Brain microvascular endothelial cell (primary cell): ENCODE data around the gene MRPL38.

ENCODE experiments used
- DNase-seq: peaks from one replicate; pipeline ENCODE4 v3.0.0-alpha.2; 2020
- H3K27ac ChIP-seq: fragments of 250-450 bp; sonication (Bioruptor Pico); 2 replicates; pipeline ENCODE4 v1.5.1; 2020; ENCODE audit warnings: mild to moderate bottlenecking, moderate library complexity
- H3K27me3 ChIP-seq: fragments of 250-450 bp; sonication (Bioruptor Pico); replicated peaks from 2 replicates; pipeline ENCODE4 v1.5.1; 2020; ENCODE audit warnings: mild to moderate bottlenecking
- H3K36me3 ChIP-seq: fragments of 250-450 bp; sonication (Bioruptor Pico); replicated peaks from 2 replicates; pipeline ENCODE4 v1.5.1; 2020; ENCODE audit warnings: mild to moderate bottlenecking
- H3K4me3 ChIP-seq: 2 replicates; pipeline ENCODE4 v1.5.1; 2011; ENCODE audit warnings: low read depth, mild to moderate bottlenecking, control low read depth, low read length, moderate library complexity
- CTCF ChIP-seq: IDR thresholded peaks from 2 replicates; pipeline ENCODE4 v1.5.1; 2011; ENCODE audit warnings: low read depth, mild to moderate bottlenecking, moderate library complexity, low read length, control low read depth, inconsistent platforms; ENCODE audit errors: missing control alignments
- in situ Hi-C: cut with HindIII; loops from 2 replicates; pipeline ENCODE4 v1.10.0; 2017; ENCODE audit warnings: low sequenced_read_pairs, low pct_ligation_motif_present

The MRPL38 gene

GRCh38 chr17:75931062-75931461 is 26.4 kb upstream of the MRPL38 start:
- no peak for TF ChIP-seq CTCF
- H3K27ac ChIP-seq: no peak overlapping the region
- no peak overlapping the region for H3K4me3 ChIP-seq
- in situ Hi-C loops: no loop called here
- H3K27me3 ChIP-seq: no peaks in the 10 kb centered on the region
- no peaks in the 10 kb centered on the region for H3K36me3 ChIP-seq
- no peak for DNase-seq

- in situ Hi-C loops: no loop called here
- H3K36me3 ChIP-seq: no peaks in the 10 kb centered on the region
- no peaks in the 10 kb centered on the region for H3K27me3 ChIP-seq
- TF ChIP-seq CTCF: peak; percentile 67
- no peak for DNase-seq
- H3K4me3 ChIP-seq: no peak overlapping the region
- H3K27ac ChIP-seq: no peak overlapping the region
Observed at GRCh38 chr17:75927286-75927922, 22.7 kb upstream of the MRPL38 start.

GRCh38 chr17:75926456-75926855 is 21.8 kb upstream of the MRPL38 start:
- DNase-seq: no peak
- no peak overlapping the region for H3K27ac ChIP-seq
- no peak for TF ChIP-seq CTCF
- in situ Hi-C loops: no loop called here
- no peak overlapping the region for H3K4me3 ChIP-seq
- no peaks in the 10 kb centered on the region for H3K36me3 ChIP-seq
- H3K27me3 ChIP-seq: no peaks in the 10 kb centered on the region

- Histone ChIP-seq H3K36me3 (no peaks in the 10 kb centered on the region), H3K27ac (no peak overlapping the region), H3K4me3 (no peak overlapping the region), H3K27me3 (no peaks in the 10 kb centered on the region)
- no peak for TF ChIP-seq CTCF
- in situ Hi-C loops: no loop called here
- no peak for DNase-seq
Observed at GRCh38 chr17:75925912-75926311, 21.2 kb upstream of the MRPL38 start.

GRCh38 chr17:75925103-75925502 is 20.4 kb upstream of the MRPL38 start:
- Histone ChIP-seq H3K27me3 (no peaks in the 10 kb centered on the region), H3K4me3 (no peak overlapping the region), H3K27ac (no peak overlapping the region), H3K36me3 (no peaks in the 10 kb centered on the region)
- no peak for DNase-seq
- in situ Hi-C loops: no loop called here
- TF ChIP-seq CTCF: no peak

- TF ChIP-seq CTCF: no peak
- in situ Hi-C loops: no loop called here
- H3K27me3 ChIP-seq: no peaks in the 10 kb centered on the region
- no peak for DNase-seq
- H3K4me3 ChIP-seq: no peak overlapping the region
- no peaks in the 10 kb centered on the region for H3K36me3 ChIP-seq
- no peak overlapping the region for H3K27ac ChIP-seq
Observed at GRCh38 chr17:75922963-75923874, 18.5 kb upstream of the MRPL38 start.
